Left lobe of liver (tissue), 2 donors: ENCODE data around the gene ZYG11A. TPM values are rescaled to one million over a fixed set of nuclear protein-coding genes. Genes with fewer than 3 reads are reported as not detected.

Source experiments
- ATAC-seq: fragments of 200-7000 bp; cut with Tn5 transposase; one replicate; pipeline ENCODE4 v1.9.1; 2020; ENCODE audit warnings: mild to moderate bottlenecking, moderate library complexity
- DNase-seq: peaks from one replicate; pipeline ENCODE4 v3.0.0-alpha.2; 2020; ENCODE audit warnings: low spot score
- total RNA-seq: library from RNA; stranded (reverse); gene quantifications from one replicate; pipeline ENCODE4 v1.2.1, GENCODE V29; 2021
- donor health status: DM: no; HTN: no; CAD: no; lungs with moderate emphysema.
- donor health status: DM: no; HTN: yes; CAD: no.

The ZYG11A gene
- total RNA-seq, 1 donor from 2014 or later = 0.40 TPM

GRCh38 chr1:52916241-52916975, 73.8 kb downstream of the ZYG11A start:
- peak; percentile 95 for DNase-seq
- peak; percentile 48 for ATAC-seq

DNA sequence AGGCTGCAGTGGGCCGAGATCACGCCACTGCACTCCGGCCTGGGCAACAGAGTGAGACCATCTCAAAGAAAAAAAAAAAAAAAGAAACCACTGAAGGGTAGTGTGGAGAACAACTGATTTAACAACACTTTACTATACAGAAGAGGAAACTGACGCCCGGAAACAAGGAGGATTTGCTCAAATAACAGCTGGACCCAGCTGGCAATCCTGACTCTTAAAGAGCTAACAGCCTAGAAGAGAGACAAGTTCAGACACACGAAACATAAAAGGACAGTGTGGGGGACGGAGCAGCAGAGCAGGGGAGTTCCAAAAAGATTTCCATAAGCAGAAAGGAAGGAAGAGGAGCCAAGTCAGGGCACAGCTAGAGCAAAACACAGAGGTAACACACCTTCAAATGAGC, 74.6 kb downstream of the ZYG11A start:
- DNase-seq = peak; percentile 29
- no peak for ATAC-seq

DNA sequence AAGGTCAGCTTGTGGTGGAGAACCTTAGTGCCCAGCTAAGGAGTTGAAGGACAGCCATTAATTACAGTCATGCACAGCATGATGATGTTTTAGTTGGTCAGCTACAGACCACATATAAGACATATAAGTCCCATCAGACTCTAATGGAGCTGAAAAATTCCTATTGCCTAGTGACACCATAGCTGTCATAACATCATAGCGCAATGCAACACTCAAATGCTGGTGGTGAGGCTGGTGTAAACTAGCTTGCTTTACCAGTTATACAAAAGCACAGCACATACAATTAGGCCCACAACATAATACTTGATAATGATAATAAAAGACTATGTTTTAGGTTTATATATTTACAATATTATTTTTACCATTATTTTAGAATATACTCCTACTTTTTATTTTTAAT, 75.0 kb downstream of the ZYG11A start:
- DNase-seq (peak; percentile 10), ATAC-seq (no peak)

- peak; percentile 11 for DNase-seq
- ATAC-seq = no peak
These were observed 75.6 kb downstream of the ZYG11A start for GRCh38 chr1:52918201-52918600.

GRCh38 chr1:52919051-52919722, 76.6 kb downstream of the ZYG11A start:
- ATAC-seq = no peak
- no peak for DNase-seq

- ATAC-seq = peak; percentile 16
- peak; percentile 67 for DNase-seq
These were observed 77.3 kb downstream of the ZYG11A start for GRCh38 chr1:52919723-52920483.

DNA sequence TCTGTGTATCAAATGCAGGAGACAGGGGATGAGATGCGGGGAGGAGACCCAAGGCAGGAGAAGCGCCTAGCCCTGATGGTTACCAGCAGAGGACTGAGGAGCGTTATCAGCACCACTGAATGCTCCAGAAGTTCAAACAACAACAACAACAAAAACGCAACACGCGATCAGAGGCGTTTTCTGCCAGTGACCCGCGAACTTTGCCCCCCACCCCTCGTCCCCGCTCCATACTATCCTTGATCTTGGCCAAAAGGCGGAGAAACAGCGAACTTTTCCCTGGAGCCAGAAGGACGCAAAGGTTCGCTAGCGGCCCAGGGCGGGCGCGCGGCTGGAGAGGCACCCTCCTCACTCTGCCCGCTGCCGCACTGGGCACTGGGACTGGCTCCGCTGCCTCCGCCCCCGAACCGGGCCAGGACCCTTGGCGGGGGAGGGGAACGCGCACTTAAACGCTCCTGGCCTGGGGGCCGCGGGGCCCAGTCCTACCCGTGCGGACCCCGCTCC, 78.3 kb downstream of the ZYG11A start:
- DNase-seq (peak; percentile 92), ATAC-seq (peak; percentile 66)

GRCh38 chr1:52925571-52926005, 83.0 kb downstream of the ZYG11A start:
- peak; percentile 23 for ATAC-seq
- DNase-seq = peak; percentile 77

DNA sequence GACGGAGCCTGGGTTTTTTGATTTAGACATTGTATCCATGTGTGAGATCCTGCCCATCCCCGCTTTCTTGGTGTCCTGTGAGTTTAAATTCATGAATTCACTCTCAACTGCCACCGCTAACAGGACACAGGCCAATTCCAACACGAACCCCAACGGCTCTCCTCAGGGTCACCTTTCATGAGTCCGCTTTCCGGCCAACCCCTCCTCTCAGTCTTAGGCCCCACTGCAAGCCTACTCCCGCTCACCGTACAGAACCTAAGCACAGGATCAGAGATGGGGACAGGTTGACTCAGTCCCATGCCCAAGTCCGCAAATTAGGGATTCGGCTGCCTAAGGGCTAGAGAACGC, 84.3 kb downstream of the ZYG11A start:
- ATAC-seq = no peak

DNA sequence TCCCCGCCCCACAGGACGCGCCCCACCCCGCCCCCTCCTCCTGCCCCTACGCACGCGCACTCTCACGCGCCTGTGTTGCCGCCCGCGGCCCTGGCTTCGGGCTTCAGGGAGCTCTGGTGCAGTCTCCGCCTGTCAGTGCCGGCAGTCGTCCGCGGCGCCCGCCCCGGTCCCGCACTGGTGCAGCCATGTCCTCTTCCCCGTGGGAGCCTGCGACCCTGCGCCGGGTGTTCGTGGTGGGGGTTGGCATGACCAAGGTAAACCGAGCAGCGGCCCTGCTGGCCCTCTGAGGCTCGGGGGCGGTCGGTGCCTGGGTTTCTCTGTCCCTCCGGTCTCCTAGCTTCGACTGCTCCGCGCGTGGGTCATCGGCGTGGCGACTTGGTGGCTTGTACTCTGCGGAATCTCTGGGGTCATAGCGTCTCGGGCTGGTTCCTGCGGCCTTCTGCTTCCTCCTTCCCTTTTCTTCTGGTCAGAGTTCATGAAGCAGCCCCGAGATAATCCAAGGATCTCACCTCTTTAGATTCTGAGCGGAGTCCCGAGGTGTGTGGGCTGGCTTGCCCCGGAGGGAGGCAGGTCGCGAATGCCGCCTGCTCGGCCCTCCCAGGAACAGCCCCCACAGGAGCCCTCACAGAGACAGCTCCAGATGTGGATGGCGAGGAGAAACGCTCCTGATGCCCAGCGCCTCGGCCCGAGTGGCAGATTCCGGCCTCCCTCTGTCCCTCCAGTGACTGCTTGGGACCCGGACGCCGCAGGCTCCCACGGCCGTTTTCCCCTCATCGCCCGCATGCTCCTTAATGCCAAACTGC, 84.9 kb downstream of the ZYG11A start, which contains the start of gene SCP2:
SCP2 (plus strand) TSS at position 65 of the 803 bp plus-strand sequence; CDS start at position 186, 121 bp downstream.
- peak; percentile 84 for ATAC-seq

More for the DNA sequence above, 84.3 kb downstream of the ZYG11A start:
- DNase-seq = no peak

GRCh38 chr1:52928015-52928404, 85.5 kb downstream of the ZYG11A start:
- peak; percentile 15 for ATAC-seq

More for the DNA sequence above, 84.9 kb downstream of the ZYG11A start, which contains the start of gene SCP2:
- peak; percentile 93 for DNase-seq

DNA sequence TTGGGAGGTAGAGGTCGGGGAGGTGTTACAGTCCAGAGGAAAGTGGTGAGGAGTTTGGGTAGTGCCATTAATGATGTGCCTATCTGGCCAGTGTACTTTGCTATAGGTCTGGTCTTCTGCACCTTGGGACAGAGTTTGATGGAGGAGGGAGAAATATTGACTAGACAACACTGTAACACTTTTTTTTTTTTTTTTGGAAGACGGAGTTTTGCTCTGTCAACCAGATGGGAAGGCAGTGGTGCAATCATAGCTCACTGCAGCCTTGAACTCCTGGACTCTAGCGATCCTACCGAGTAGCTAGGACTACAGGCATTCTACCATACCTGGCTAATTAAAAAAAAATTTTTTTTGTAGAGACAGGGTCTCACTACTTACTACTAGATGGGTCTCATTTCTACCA, 86.5 kb downstream of the ZYG11A start:
- no peak for DNase-seq
- peak; percentile 16 for ATAC-seq

More at GRCh38 chr1:52928015-52928404, 85.5 kb downstream of the ZYG11A start:
- DNase-seq = no peak

GRCh38 chr1:52937433-52938182, 95.0 kb downstream of the ZYG11A start:
- ATAC-seq = peak; percentile 24
- DNase-seq = no peak

- ATAC-seq (no peak), DNase-seq (no peak)
These were observed 95.6 kb downstream of the ZYG11A start for GRCh38 chr1:52938183-52938451.

DNA sequence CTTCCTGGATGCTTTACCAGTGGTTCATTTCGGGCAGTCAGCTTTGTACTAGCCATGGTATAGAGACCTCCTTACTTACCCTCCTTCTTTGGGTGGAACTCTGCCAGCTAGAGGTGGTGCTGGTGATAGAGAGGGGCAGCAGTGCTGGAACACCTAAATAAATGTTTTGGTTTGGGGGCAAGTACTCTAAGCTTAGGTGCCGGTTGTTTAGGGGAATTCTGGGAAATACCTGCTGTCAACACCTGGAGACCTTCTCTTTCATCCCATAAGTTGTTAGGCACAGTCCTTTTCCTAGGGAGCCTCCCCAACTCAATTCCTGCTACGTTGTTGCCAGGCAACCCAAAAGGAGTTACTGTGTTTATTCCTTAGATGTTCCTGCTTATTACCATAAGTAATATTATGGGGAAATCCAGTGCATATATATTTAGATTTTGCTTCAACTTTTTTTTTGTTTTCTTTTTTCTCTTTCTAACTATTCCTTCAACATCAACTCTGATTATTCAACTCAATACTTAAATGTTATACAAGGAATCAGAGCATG, 101.4 kb downstream of the ZYG11A start:
- no peak for ATAC-seq
- no peak for DNase-seq

DNA sequence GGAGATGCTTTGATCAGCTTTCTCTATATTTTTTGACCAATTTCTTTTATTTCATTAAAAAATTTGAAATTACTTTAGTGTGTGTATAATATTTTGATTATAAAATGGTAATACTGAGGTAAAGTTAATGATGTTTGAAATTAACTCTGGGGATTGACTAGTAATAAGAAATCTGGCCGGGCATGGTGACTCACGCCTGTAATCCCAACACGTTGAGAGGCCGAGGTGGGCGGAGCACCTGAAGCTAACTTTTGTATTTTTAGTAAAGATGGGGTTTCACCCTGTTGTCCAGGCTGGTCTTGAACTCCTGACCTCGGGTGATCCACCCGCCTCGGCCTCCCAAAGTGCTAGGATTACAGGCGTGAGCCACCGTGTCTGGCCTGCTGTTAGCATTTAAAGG, 102.0 kb downstream of the ZYG11A start:
- DNase-seq (no peak), ATAC-seq (no peak)
